Erythroblast (primary cell): ENCODE measurements around the gene RASGRP2.

ENCODE experiments used
- GATA1 ChIP-seq: IDR thresholded peaks from 2 replicates; pipeline ENCODE4 v1.6.1; 2011; ENCODE audit warnings: low read depth, mild to moderate bottlenecking, control low read depth, low read length, moderate library complexity
- POLR2A ChIP-seq: IDR thresholded peaks from 2 replicates; pipeline ENCODE4 v1.6.1; 2011; ENCODE audit warnings: mild to moderate bottlenecking, low read length

DNA sequence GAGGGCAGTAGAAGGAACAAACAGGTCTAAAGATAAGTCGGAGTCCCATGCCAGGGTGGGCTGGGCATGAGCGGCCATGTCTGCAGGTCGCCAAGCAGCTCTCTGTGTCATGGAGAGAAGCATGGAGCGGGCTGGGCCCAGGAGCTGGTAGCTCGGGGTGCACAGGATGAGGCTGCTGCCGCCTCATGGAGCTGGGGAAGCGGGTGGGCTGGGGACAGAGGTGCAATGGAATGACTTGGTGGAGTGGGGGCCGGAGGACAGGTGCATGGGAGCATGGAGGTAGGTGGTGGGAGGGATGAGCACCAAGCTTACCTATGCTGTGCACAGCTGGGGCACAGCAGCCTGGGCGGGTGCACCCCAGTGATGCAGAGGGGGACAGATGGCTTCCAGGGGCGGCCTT lies 24.5 kb downstream of the RASGRP2 start:
- no peak for TF ChIP-seq POLR2A
- no peak for TF ChIP-seq GATA1
